Measurements from ENCODE around the gene RAB32.
"Not testable (repeated sequence)": the region's sequence is repeated elsewhere in the genome, so short reads cannot be mapped to it uniquely, and the experiment has no call there.

The RAB32 gene

DNA sequence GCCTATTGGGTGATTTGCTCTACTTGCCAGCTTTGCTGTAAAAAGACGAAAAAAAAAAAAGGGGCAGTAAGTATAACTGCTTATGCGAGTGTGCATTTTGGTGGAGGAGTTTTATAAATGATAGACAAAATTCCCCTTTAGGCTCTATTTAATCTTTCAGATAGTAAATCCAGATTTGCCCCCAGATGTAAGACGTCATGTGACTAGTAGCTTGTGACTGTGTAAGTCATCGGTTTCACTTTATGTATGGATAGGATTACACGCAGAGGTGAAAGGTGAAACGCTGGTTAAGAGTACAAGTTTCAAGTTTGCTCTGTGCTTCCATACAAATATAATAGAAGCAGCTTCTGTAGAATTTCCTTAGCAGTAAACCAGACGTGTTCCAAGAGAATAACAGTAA, 7.9 kb downstream of the RAB32 start:
- Histone ChIP-seq H2AFZ (ENCODE audit: low read depth, low read length) (no peak overlapping the region), H3K4me3 (ENCODE audit: low read depth in 1 of 2, low read length in 2 of 2) (no peak overlapping the region)

DNA sequence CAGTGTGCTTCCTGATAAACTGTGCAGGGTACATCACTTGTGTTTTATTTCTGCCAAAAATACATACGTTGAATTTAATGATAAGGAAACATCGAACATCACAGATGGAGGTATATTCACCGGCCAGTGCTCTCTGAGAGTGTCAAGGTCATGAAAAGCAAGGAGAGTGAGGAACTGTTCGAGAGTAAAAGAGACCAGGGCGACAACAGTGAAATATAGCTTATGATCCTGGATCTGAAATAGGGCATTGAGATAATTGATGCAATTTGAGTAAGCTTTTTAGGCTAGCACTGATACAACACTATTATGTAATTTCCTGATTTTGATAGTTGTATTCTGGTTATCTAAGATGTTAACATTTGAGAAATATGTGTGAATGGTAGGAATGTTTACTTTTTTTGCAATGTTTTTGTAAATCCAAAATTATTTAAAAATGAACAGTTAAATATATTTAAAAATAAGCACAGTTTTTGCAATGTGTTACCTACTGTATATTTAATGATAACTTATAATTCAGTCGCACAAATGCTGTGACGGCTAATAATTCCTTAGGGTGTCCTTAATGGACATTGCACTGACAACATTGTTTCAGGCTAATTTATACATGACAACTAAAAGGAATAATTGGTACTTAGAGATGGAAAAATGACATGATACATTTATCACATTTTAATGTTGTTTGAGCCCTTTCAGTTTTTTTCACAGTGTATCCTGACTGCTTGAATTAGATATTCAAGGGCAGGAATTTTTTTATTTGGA, 9.9 kb downstream of the RAB32 start:
- Histone ChIP-seq H2AFZ (ENCODE audit: low read depth, low read length) (no peak overlapping the region), H3K79me2 (ENCODE audit: insufficient read depth, low read length) (no peaks in the 10 kb centered on the region)
- no peak for ATAC-seq (ENCODE audit: insufficient read depth, low read depth)

More for the DNA sequence above, 7.9 kb downstream of the RAB32 start:
- ATAC-seq (ENCODE audit: insufficient read depth, low read depth) (no peak), DNase-seq (no peak)
- H3K4me2 ChIP-seq (ENCODE audit: insufficient read depth, low read length): no peak overlapping the region
- H3K27ac ChIP-seq (ENCODE audit: low read length): no peak overlapping the region
- H3K27me3 ChIP-seq (ENCODE audit: insufficient read depth, low read length, poor library complexity): no peaks in the 10 kb centered on the region
- H3K9ac ChIP-seq (ENCODE audit: low read depth, low read length): no peak overlapping the region
- H3K36me3 ChIP-seq (ENCODE audit: insufficient read depth, low read length): no peaks in the 10 kb centered on the region
- no peaks in the 10 kb centered on the region for H3K4me1 ChIP-seq (ENCODE audit: insufficient read depth, low read length)
- no peaks in the 10 kb centered on the region for H3K9me3 ChIP-seq (ENCODE audit: insufficient read depth, low read length, severe bottlenecking)
- no peak for TF ChIP-seq EZH2 (IDR thresholded peaks at IDR 0.05; ENCODE audit: borderline replicate concordance, low read depth, low read length, severe bottlenecking)
- TF ChIP-seq, protein P1, sequence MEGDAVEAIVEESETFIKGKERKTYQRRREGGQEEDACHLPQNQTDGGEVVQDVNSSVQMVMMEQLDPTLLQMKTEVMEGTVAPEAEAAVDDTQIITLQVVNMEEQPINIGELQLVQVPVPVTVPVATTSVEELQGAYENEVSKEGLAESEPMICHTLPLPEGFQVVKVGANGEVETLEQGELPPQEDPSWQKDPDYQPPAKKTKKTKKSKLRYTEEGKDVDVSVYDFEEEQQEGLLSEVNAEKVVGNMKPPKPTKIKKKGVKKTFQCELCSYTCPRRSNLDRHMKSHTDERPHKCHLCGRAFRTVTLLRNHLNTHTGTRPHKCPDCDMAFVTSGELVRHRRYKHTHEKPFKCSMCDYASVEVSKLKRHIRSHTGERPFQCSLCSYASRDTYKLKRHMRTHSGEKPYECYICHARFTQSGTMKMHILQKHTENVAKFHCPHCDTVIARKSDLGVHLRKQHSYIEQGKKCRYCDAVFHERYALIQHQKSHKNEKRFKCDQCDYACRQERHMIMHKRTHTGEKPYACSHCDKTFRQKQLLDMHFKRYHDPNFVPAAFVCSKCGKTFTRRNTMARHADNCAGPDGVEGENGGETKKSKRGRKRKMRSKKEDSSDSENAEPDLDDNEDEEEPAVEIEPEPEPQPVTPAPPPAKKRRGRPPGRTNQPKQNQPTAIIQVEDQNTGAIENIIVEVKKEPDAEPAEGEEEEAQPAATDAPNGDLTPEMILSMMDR (IDR thresholded peaks at IDR 0.05; ENCODE audit: borderline replicate concordance, extremely low read depth, low read length, poor library complexity, severe bottlenecking): no peak
- H3K79me2 ChIP-seq (ENCODE audit: insufficient read depth, low read length): no peaks in the 10 kb centered on the region
- H4K20me1 ChIP-seq (ENCODE audit: insufficient read depth, low read length): no peaks in the 10 kb centered on the region

DNA sequence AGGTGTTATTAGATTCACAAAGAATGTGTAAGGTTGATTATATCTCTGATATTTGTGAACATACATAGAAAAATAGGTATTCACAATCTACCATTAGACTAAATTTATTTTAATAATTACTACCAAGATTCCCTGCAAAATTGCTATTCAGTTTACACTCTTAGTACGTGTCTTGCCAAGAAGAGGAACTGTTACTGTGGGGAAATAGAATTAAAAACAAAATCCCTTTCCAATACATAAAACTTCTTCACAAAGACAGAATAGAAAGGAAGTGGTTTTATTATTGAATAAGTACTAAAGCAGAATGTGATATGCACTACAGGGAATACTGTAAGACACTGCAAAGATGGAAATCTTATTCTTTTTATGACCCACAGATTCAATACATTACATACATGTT, 17.0 kb downstream of the RAB32 start:
- Histone ChIP-seq H3K27me3 (ENCODE audit: insufficient read depth, low read length, poor library complexity) (no peaks in the 10 kb centered on the region), H3K4me3 (ENCODE audit: low read depth in 1 of 2, low read length in 2 of 2) (no peak overlapping the region), H4K20me1 (ENCODE audit: insufficient read depth, low read length) (no peaks in the 10 kb centered on the region), H3K27ac (ENCODE audit: low read length) (no peak overlapping the region), H3K4me1 (ENCODE audit: insufficient read depth, low read length) (no peaks in the 10 kb centered on the region), H3K79me2 (ENCODE audit: insufficient read depth, low read length) (no peaks in the 10 kb centered on the region), H3K36me3 (ENCODE audit: insufficient read depth, low read length) (no peaks in the 10 kb centered on the region), H3K9me3 (ENCODE audit: insufficient read depth, low read length, severe bottlenecking) (no peaks in the 10 kb centered on the region), H2AFZ (ENCODE audit: low read depth, low read length) (no peak overlapping the region), H3K4me2 (ENCODE audit: insufficient read depth, low read length) (no peak overlapping the region), H3K9ac (ENCODE audit: low read depth, low read length) (no peak overlapping the region)
- no peak for DNase-seq
- TF ChIP-seq, protein P1 (IDR thresholded peaks at IDR 0.05; ENCODE audit: borderline replicate concordance, extremely low read depth, low read length, poor library complexity, severe bottlenecking): no peak
- no peak for TF ChIP-seq EZH2 (IDR thresholded peaks at IDR 0.05; ENCODE audit: borderline replicate concordance, low read depth, low read length, severe bottlenecking)
- ATAC-seq (ENCODE audit: insufficient read depth, low read depth): no peak

More for the DNA sequence above, 9.9 kb downstream of the RAB32 start:
- no peak for DNase-seq
- Histone ChIP-seq H3K9me3 (ENCODE audit: insufficient read depth, low read length, severe bottlenecking) (no peaks in the 10 kb centered on the region), H3K4me1 (ENCODE audit: insufficient read depth, low read length) (no peaks in the 10 kb centered on the region), H3K36me3 (ENCODE audit: insufficient read depth, low read length) (no peaks in the 10 kb centered on the region), H4K20me1 (ENCODE audit: insufficient read depth, low read length) (no peaks in the 10 kb centered on the region), H3K27ac (ENCODE audit: low read length) (no peak overlapping the region), H3K9ac (ENCODE audit: low read depth, low read length) (no peak overlapping the region), H3K27me3 (ENCODE audit: insufficient read depth, low read length, poor library complexity) (no peaks in the 10 kb centered on the region), H3K4me2 (ENCODE audit: insufficient read depth, low read length) (no peak overlapping the region), H3K4me3 (ENCODE audit: low read depth in 1 of 2, low read length in 2 of 2) (no peak overlapping the region)
- TF ChIP-seq, protein P1 (IDR thresholded peaks at IDR 0.05; ENCODE audit: borderline replicate concordance, extremely low read depth, low read length, poor library complexity, severe bottlenecking): no peak
- no peak for TF ChIP-seq EZH2 (IDR thresholded peaks at IDR 0.05; ENCODE audit: borderline replicate concordance, low read depth, low read length, severe bottlenecking)

DNA sequence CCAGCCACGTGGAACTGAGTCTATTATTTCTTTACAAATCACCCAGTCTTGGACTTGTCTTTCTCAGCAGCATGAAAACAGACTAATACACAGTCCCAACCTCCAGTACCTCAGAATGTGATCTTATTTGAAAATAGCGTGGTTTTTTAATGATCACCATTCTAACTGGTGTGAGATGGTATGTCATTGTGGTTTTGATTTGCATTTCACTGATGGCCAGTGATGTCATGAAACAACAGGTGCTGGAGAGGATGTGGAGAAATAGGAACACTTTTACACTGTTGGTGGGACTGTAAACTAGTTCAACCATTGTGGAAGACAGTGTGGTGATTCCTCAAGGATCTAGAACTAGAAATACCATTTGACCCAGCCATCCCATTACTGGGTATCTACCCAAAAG, 23.0 kb downstream of the RAB32 start:
- not testable (repeated sequence) for H3K27ac ChIP-seq (ENCODE audit: low read length); H3K4me1 ChIP-seq (ENCODE audit: insufficient read depth, low read length); H3K9me3 ChIP-seq (ENCODE audit: insufficient read depth, low read length, severe bottlenecking); H3K27me3 ChIP-seq (ENCODE audit: insufficient read depth, low read length, poor library complexity); H3K79me2 ChIP-seq (ENCODE audit: insufficient read depth, low read length); H2AFZ ChIP-seq (ENCODE audit: low read depth, low read length); H3K4me3 ChIP-seq (ENCODE audit: low read depth in 1 of 2, low read length in 2 of 2); ATAC-seq (ENCODE audit: insufficient read depth, low read depth); H3K9ac ChIP-seq (ENCODE audit: low read depth, low read length); H3K36me3 ChIP-seq (ENCODE audit: insufficient read depth, low read length); H3K4me2 ChIP-seq (ENCODE audit: insufficient read depth, low read length); H4K20me1 ChIP-seq (ENCODE audit: insufficient read depth, low read length); DNase-seq

DNA sequence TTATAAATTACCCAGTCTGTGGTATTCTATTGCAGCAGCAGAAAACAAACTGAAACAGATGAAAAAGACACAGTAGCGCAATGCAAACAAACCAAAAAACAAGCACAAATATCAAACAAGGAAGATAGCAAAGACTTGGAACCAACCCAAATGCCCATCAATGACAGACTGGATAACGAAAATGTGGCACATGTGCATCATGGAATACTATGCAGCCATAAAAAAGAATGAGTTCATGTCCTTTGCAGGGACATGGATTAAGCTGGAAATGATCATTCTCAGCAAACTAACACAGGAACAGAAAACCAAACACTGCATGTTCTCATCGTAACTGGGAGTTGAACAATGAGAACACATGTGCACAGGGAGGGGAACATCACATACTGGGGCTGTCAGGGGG, 25.0 kb downstream of the RAB32 start:
- not testable (repeated sequence) for H3K27me3 ChIP-seq (ENCODE audit: insufficient read depth, low read length, poor library complexity); H3K4me1 ChIP-seq (ENCODE audit: insufficient read depth, low read length); H3K9ac ChIP-seq (ENCODE audit: low read depth, low read length); H3K4me3 ChIP-seq (ENCODE audit: low read depth in 1 of 2, low read length in 2 of 2); H3K4me2 ChIP-seq (ENCODE audit: insufficient read depth, low read length); ATAC-seq (ENCODE audit: insufficient read depth, low read depth); H3K9me3 ChIP-seq (ENCODE audit: insufficient read depth, low read length, severe bottlenecking); DNase-seq; H2AFZ ChIP-seq (ENCODE audit: low read depth, low read length); H3K36me3 ChIP-seq (ENCODE audit: insufficient read depth, low read length); H4K20me1 ChIP-seq (ENCODE audit: insufficient read depth, low read length); H3K27ac ChIP-seq (ENCODE audit: low read length); H3K79me2 ChIP-seq (ENCODE audit: insufficient read depth, low read length)
